K562 (cell line): ENCODE data around the gene TERB1. TPM values are rescaled to one million over a fixed set of nuclear protein-coding genes. Genes with fewer than 3 reads are reported as not detected.

Experiments used
- BACH1 ChIP-seq: fragments of 200-800 bp; sonication (Bioruptor generic); IDR thresholded peaks from 2 replicates; pipeline ENCODE4 v1.6.1; 2016; ENCODE audit warnings: missing genetic modification characterization, missing compliant biosample characterization
- BCL6 ChIP-seq: fragments of 250-450 bp; sonication (Bioruptor Pico); IDR thresholded peaks from 2 replicates; pipeline ENCODE4 v1.4.0; 2020
- RNF2 ChIP-seq: sonication (generic); IDR thresholded peaks from 2 replicates; pipeline ENCODE4 v1.6.1; 2016
- ZNF3 ChIP-seq: fragments of 250-450 bp; sonication (Bioruptor Pico); IDR thresholded peaks from 2 replicates; pipeline ENCODE4 v1.5.0; 2021; ENCODE audit warnings: mild to moderate bottlenecking, moderate library complexity
- polyA plus RNA-seq, 8 experiments: library from polyadenylated mRNA; depleted of rRNA in 4 of 8; stranded (reverse) in 5 of 8; unstranded in 3 of 8; fragments of >200 nt; fragmentation: Nextera tagmentation in 2 of 8; fragmentation: Illumina TruSeq in 1 of 8; extraction: Ambion mirVana in 2 of 8; extraction: Trizol in 1 of 8; gene quantifications; 2 replicates each; pipeline versions ENCODE4 v1.2.1 to v1.2.3, GENCODE V29; 2011 to 2014; ENCODE audit warnings: inconsistent platforms in 1 of 8, missing spikeins in 1 of 8
- total RNA-seq, 7 experiments: library from RNA; depleted of rRNA in 6 of 7; stranded (reverse); fragments of >200 nt in 6 of 7; fragmentation: Illumina TruSeq in 2 of 7; extraction: Trizol in 2 of 7; gene quantifications; 2 replicates each; pipeline versions ENCODE4 v1.2.1 to v1.2.3, GENCODE V29; 2011 to 2021; ENCODE audit warnings: low replicate concordance in 1 of 7
- TF ChIP-seq, protein P1 (sequence below): fragments of 250-450 bp; sonication (Bioruptor Pico); IDR thresholded peaks from 2 replicates; pipeline ENCODE4 v1.4.0; 2020; ENCODE audit warnings: mild to moderate bottlenecking, moderate library complexity, borderline replicate concordance
- TF ChIP-seq, protein P2 (sequence below): fragments of 200-800 bp; sonication (Bioruptor generic); IDR thresholded peaks from 2 replicates; pipeline ENCODE4 v1.6.1; 2017; ENCODE audit warnings: missing genetic modification characterization, missing compliant biosample characterization
- TF ChIP-seq, protein P3 (sequence below): fragments of 250-450 bp; sonication (Bioruptor Pico); IDR thresholded peaks from 2 replicates; pipeline ENCODE4 v1.8.0; 2021; ENCODE audit warnings: borderline replicate concordance, mild to moderate bottlenecking, moderate library complexity; ENCODE audit not compliant: poor library complexity, severe bottlenecking

TERB1 gene
- total and polyA plus RNA-seq, 9 of the 15 experiments (the other 6 are each of a cell fraction or from before 2014, with no cell fraction given) = not detected

DNA sequence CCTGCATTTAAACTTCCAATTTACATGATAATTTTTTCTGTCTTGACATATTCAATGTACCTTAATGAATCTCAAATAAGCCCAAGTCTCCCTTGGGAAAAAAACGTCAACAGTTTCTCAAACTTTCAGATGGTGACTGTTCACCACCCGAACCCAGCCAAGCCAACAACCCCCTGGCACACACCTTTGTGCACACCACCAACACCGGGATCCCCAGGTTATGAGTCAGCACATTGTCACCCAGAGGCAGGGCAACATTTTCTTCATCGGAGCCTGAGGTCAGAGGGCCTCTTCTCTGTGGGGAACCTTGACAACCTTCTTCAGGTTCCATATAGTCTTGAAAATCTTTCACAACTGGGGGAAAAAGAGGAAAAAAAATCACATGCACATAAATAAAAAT, 65.5 kb downstream of the TERB1 start (continued):
- TF ChIP-seq, protein P1, sequence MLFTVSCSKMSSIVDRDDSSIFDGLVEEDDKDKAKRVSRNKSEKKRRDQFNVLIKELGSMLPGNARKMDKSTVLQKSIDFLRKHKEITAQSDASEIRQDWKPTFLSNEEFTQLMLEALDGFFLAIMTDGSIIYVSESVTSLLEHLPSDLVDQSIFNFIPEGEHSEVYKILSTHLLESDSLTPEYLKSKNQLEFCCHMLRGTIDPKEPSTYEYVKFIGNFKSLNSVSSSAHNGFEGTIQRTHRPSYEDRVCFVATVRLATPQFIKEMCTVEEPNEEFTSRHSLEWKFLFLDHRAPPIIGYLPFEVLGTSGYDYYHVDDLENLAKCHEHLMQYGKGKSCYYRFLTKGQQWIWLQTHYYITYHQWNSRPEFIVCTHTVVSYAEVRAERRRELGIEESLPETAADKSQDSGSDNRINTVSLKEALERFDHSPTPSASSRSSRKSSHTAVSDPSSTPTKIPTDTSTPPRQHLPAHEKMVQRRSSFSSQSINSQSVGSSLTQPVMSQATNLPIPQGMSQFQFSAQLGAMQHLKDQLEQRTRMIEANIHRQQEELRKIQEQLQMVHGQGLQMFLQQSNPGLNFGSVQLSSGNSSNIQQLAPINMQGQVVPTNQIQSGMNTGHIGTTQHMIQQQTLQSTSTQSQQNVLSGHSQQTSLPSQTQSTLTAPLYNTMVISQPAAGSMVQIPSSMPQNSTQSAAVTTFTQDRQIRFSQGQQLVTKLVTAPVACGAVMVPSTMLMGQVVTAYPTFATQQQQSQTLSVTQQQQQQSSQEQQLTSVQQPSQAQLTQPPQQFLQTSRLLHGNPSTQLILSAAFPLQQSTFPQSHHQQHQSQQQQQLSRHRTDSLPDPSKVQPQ (CRISPR knock-in tag) = no peak
- TF ChIP-seq ZNF3 (CRISPR knock-in tag) = no peak
- TF ChIP-seq RNF2 = no peak
- TF ChIP-seq, protein P2, sequence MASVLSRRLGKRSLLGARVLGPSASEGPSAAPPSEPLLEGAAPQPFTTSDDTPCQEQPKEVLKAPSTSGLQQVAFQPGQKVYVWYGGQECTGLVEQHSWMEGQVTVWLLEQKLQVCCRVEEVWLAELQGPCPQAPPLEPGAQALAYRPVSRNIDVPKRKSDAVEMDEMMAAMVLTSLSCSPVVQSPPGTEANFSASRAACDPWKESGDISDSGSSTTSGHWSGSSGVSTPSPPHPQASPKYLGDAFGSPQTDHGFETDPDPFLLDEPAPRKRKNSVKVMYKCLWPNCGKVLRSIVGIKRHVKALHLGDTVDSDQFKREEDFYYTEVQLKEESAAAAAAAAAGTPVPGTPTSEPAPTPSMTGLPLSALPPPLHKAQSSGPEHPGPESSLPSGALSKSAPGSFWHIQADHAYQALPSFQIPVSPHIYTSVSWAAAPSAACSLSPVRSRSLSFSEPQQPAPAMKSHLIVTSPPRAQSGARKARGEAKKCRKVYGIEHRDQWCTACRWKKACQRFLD = no peak
- TF ChIP-seq BCL6 (CRISPR knock-in tag) = no peak
- TF ChIP-seq, protein P3, sequence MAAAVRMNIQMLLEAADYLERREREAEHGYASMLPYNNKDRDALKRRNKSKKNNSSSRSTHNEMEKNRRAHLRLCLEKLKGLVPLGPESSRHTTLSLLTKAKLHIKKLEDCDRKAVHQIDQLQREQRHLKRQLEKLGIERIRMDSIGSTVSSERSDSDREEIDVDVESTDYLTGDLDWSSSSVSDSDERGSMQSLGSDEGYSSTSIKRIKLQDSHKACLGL (CRISPR knock-in tag) = no peak
- no peak for TF ChIP-seq BACH1 (tag)
